ENCODE measurements around the gene CDH4.

GRCh38 chr20:61739086-61739831 lies 487.2 kb downstream of the CDH4 start:
- TF ChIP-seq CTCF (IDR thresholded peaks at IDR 0.05; ENCODE audit: extremely low read depth in 1 of 2, insufficient read depth in 1 of 2, low read depth in 1 of 2, low read length in 2 of 2) (no peak), EZH2 (IDR thresholded peaks at IDR 0.05; ENCODE audit: borderline replicate concordance, low read depth, low read length, severe bottlenecking) (no peak), FOS (IDR thresholded peaks at IDR 0.05; ENCODE audit: borderline replicate concordance, insufficient read depth, low read length) (no peak)

All from endothelial cell of umbilical vein (primary cell).